Karpas-422 (cell line): ENCODE data around the gene CHAC1. TPM values are rescaled to one million over a fixed set of nuclear protein-coding genes. Genes with fewer than 3 reads are reported as not detected.

ENCODE experiments used
- DNase-seq: peaks from one replicate; pipeline ENCODE4 v3.0.0-alpha.2; 2015
- H2AFZ ChIP-seq: fragments of 200-600 bp; sonication (generic); 2 replicates; pipeline ENCODE4 v1.6.1; 2014; ENCODE audit warnings: antibody characterized with exemption, low read length, mixed read lengths
- H3K27ac ChIP-seq: fragments of 200-600 bp; sonication (generic); 2 replicates; pipeline ENCODE4 v1.5.1; 2014; ENCODE audit warnings: mild to moderate bottlenecking, low read length, moderate library complexity
- H3K27me3 ChIP-seq: fragments of 200-600 bp; sonication (generic); 2 replicates; pipeline ENCODE4 v1.6.1; 2014; ENCODE audit warnings: low read length, mixed read lengths
- H3K36me3 ChIP-seq: fragments of 200-600 bp; sonication (generic); 2 replicates; pipeline ENCODE4 v1.6.1; 2014; ENCODE audit warnings: low read length, mixed read lengths; ENCODE audit not compliant: insufficient read depth
- H3K4me1 ChIP-seq: fragments of 200-600 bp; sonication (generic); 2 replicates; pipeline ENCODE4 v1.6.1; 2014; ENCODE audit warnings: mild to moderate bottlenecking, low read length, mixed read lengths
- H3K4me2 ChIP-seq: fragments of 200-600 bp; sonication (generic); 2 replicates; pipeline ENCODE4 v1.6.1; 2014; ENCODE audit warnings: low read length, low read depth, mild to moderate bottlenecking; ENCODE audit not compliant: poor library complexity, severe bottlenecking
- H3K4me3 ChIP-seq: fragments of 200-600 bp; sonication (generic); 2 replicates; pipeline ENCODE4 v1.5.1; 2014; ENCODE audit warnings: mild to moderate bottlenecking, antibody characterized with exemption, low read length, mixed read lengths
- H3K79me2 ChIP-seq: fragments of 200-600 bp; sonication (generic); 2 replicates; pipeline ENCODE4 v1.6.1; 2014; ENCODE audit warnings: mild to moderate bottlenecking, low read length, mixed read lengths
- H3K9ac ChIP-seq: fragments of 200-600 bp; sonication (generic); 2 replicates; pipeline ENCODE4 v1.6.0; 2014; ENCODE audit warnings: low read length
- H3K9me2 ChIP-seq: fragments of 200-600 bp; sonication (generic), shearing (Covaris generic); replicated peaks from 2 replicates; pipeline ENCODE4 v1.6.0; 2014; ENCODE audit warnings: mild to moderate bottlenecking, low read length, moderate library complexity; ENCODE audit not compliant: insufficient read depth
- H3K9me3 ChIP-seq: fragments of 300-700, 200-600 bp; sonication (generic); 2 replicates; pipeline ENCODE4 v1.6.1; 2014; ENCODE audit warnings: low read length, mixed read lengths
- H4K20me1 ChIP-seq: fragments of 200-600 bp; sonication (generic); 2 replicates; pipeline ENCODE4 v1.6.1; 2014; ENCODE audit warnings: mild to moderate bottlenecking, antibody characterized with exemption, low read length, low read depth; ENCODE audit not compliant: insufficient read depth
- small RNA-seq: library from RNA; depleted of rRNA; stranded (forward); fragments of <200 nt; gene quantifications from one replicate; pipeline ENCODE3, GENCODE V24; 2014
- total RNA-seq: library from RNA; depleted of rRNA; stranded (reverse); fragments of >200 nt; shearing (Covaris generic); gene quantifications from 2 replicates; pipeline ENCODE4 v1.2.3, GENCODE V29; 2014; ENCODE audit warnings: low replicate concordance; rRNA removed

Gene CHAC1
- total RNA-seq, 1 experiment from 2014 or later, result 45.5 TPM

GRCh38 chr15:40992241-40992741 is 39.0 kb downstream of the CHAC1 start:
- no peaks in the 10 kb centered on the region for H3K9me2 ChIP-seq
- no peak overlapping the region for H3K4me3 ChIP-seq
- H3K36me3 ChIP-seq, result peaks cover 24% of the 10 kb centered on the region; the same call in 1 of the 2 replicates
- H3K4me2 ChIP-seq, result no peak overlapping the region
- H3K4me1 ChIP-seq, result no peaks in the 10 kb centered on the region
- DNase-seq, result no peak
- no peaks in the 10 kb centered on the region for H3K79me2 ChIP-seq
- no peaks in the 10 kb centered on the region for H3K27me3 ChIP-seq
- no peaks in the 10 kb centered on the region for H3K9me3 ChIP-seq
- H3K27ac ChIP-seq, result no peak overlapping the region
- no peak overlapping the region for H3K9ac ChIP-seq
- H2AFZ ChIP-seq, result no peak overlapping the region
- H4K20me1 ChIP-seq, result no peaks in the 10 kb centered on the region

- Histone ChIP-seq H3K27me3 (no peaks in the 10 kb centered on the region), H3K9me3 (no peaks in the 10 kb centered on the region), H3K4me3 (no peak overlapping the region), H3K4me1 (no peaks in the 10 kb centered on the region), H3K9ac (no peak overlapping the region), H3K27ac (no peak overlapping the region), H3K4me2 (no peak overlapping the region), H2AFZ (no peak overlapping the region), H3K9me2 (no peaks in the 10 kb centered on the region), H3K36me3 (peaks cover 21% of the 10 kb centered on the region; the same call in 1 of the 2 replicates), H4K20me1 (no peaks in the 10 kb centered on the region), H3K79me2 (no peaks in the 10 kb centered on the region)
- DNase-seq, result no peak
These were observed 39.6 kb downstream of the CHAC1 start for GRCh38 chr15:40992825-40993224.

- Histone ChIP-seq H3K36me3 (peaks cover 10% of the 10 kb centered on the region; the same call in 1 of the 2 replicates), H3K9ac (no peak overlapping the region), H4K20me1 (no peaks in the 10 kb centered on the region), H3K4me2 (no peak overlapping the region), H2AFZ (no peak overlapping the region), H3K9me3 (no peaks in the 10 kb centered on the region), H3K4me1 (no peaks in the 10 kb centered on the region), H3K27me3 (no peaks in the 10 kb centered on the region), H3K79me2 (no peaks in the 10 kb centered on the region), H3K9me2 (no peaks in the 10 kb centered on the region), H3K4me3 (no peak overlapping the region), H3K27ac (no peak overlapping the region)
- DNase-seq, result no peak
These were observed 42.4 kb downstream of the CHAC1 start for GRCh38 chr15:40995656-40996055.

GRCh38 chr15:40999190-40999589 is 45.9 kb downstream of the CHAC1 start:
- H3K27ac ChIP-seq, result no peak overlapping the region
- H4K20me1 ChIP-seq, result no peaks in the 10 kb centered on the region
- H3K4me2 ChIP-seq, result no peak overlapping the region
- no peaks in the 10 kb centered on the region for H3K9me3 ChIP-seq
- no peak overlapping the region for H2AFZ ChIP-seq
- H3K4me1 ChIP-seq, result no peaks in the 10 kb centered on the region
- H3K4me3 ChIP-seq, result no peak overlapping the region
- no peak overlapping the region for H3K9ac ChIP-seq
- DNase-seq, result no peak
- peaks cover 13% of the 10 kb centered on the region; the same call in 1 of the 2 replicates for H3K36me3 ChIP-seq
- H3K9me2 ChIP-seq, result no peaks in the 10 kb centered on the region
- H3K27me3 ChIP-seq, result no peaks in the 10 kb centered on the region
- H3K79me2 ChIP-seq, result no peaks in the 10 kb centered on the region

- Histone ChIP-seq H3K9me3 (no peaks in the 10 kb centered on the region), H3K4me1 (no peaks in the 10 kb centered on the region), H3K36me3 (peaks cover 3% of the 10 kb centered on the region; the same call in 1 of the 2 replicates), H3K4me3 (no peak overlapping the region), H3K27me3 (no peaks in the 10 kb centered on the region), H3K9me2 (no peaks in the 10 kb centered on the region), H2AFZ (no peak overlapping the region), H4K20me1 (no peaks in the 10 kb centered on the region), H3K27ac (no peak overlapping the region), H3K9ac (no peak overlapping the region), H3K79me2 (no peaks in the 10 kb centered on the region), H3K4me2 (no peak overlapping the region)
- DNase-seq, result no peak
These were observed 48.4 kb downstream of the CHAC1 start for GRCh38 chr15:41001524-41002214.

GRCh38 chr15:41004490-41004889 is 51.2 kb downstream of the CHAC1 start:
- Histone ChIP-seq H3K4me2 (no peak overlapping the region), H3K9ac (no peak overlapping the region), H3K27ac (no peak overlapping the region), H3K36me3 (peaks cover 3% of the 10 kb centered on the region; the same call in 1 of the 2 replicates), H3K79me2 (no peaks in the 10 kb centered on the region), H3K9me2 (no peaks in the 10 kb centered on the region), H2AFZ (no peak overlapping the region), H3K4me1 (no peaks in the 10 kb centered on the region), H3K4me3 (no peak overlapping the region), H3K27me3 (no peaks in the 10 kb centered on the region), H4K20me1 (no peaks in the 10 kb centered on the region), H3K9me3 (no peaks in the 10 kb centered on the region)
- DNase-seq, result no peak

Small RNA genes lying within 50 kb of the gene (small RNA-seq; reads per million reads assigned to genes)
- gene ISCA1P4, result not detected

Other genes with a start within 250 kb of the CHAC1 start
- 7.8 and 15.8 TPM in 2 replicates for gene RMDN3, start 198.2 kb upstream of the CHAC1 start, total RNA-seq
- gene GCHFR, start 189.4 kb upstream of the CHAC1 start, total RNA-seq, result 173 and 503 TPM in 2 replicates
- 2.4 and 9.8 TPM in 2 replicates for gene C15orf62, start 183.5 kb upstream of the CHAC1 start, total RNA-seq
- 14.5 and 47.5 TPM in 2 replicates for gene ZFYVE19, start 146.4 kb upstream of the CHAC1 start, total RNA-seq
- 14.8 and 46.6 TPM in 2 replicates for gene DNAJC17, start 146.0 kb upstream of the CHAC1 start, total RNA-seq
- not detected in 2 replicates for gene PPP1R14D, start 124.8 kb upstream of the CHAC1 start, total RNA-seq
- gene SPINT1, start 109.4 kb upstream of the CHAC1 start, total RNA-seq, result 2.0 and 3.4 TPM in 2 replicates
- 0.69 TPM in 1 of 2 replicates, not detected in the other for gene RHOV, start 79.2 kb upstream of the CHAC1 start, total RNA-seq
- gene VPS18, start 59.0 kb upstream of the CHAC1 start, total RNA-seq, result 12.6 and 18.1 TPM in 2 replicates
- 0.36 TPM in 1 of 2 replicates, not detected in the other for gene DLL4, start 24.1 kb upstream of the CHAC1 start, total RNA-seq
- 20.3 and 31.4 TPM in 2 replicates for gene INO80, start 162.8 kb downstream of the CHAC1 start, total RNA-seq